CD4-positive, alpha-beta memory T cell (primary cell): ENCODE measurements around the gene SMR3B. TPM values are rescaled to one million over a fixed set of nuclear protein-coding genes. Genes with fewer than 3 reads are reported as not detected.

Source experiments
- CTCF ChIA-PET: fragments of 350-600 bp; sonication (Branson Sonifier 250); formaldehyde crosslinking; loops from one replicate; lab custom pipeline; 2021; ENCODE audit warnings: inconsistent platforms; ENCODE audit not compliant: partially characterized antibody; lab: Charles Lee
- POLR2A ChIA-PET: fragments of 350-600 bp; sonication (Branson Sonifier 250); formaldehyde crosslinking; loops from one replicate; lab custom pipeline; 2021; ENCODE audit not compliant: partially characterized antibody; lab: Charles Lee
- DNase-seq, 5 donors: peaks; one replicate each; pipeline versions ENCODE4 v3.0.0 to v3.0.0-alpha.2; 2020 to 2022; ENCODE audit warnings: mixed read lengths in 1 of 5
- H3K27ac ChIP-seq: one replicate; pipeline ENCODE4 v1.7.0; 2013; ENCODE audit warnings: low read depth, low read length
- H3K27me3 ChIP-seq: 2 replicates; pipeline ENCODE4 v1.7.0; 2013; ENCODE audit warnings: mild to moderate bottlenecking, low read length, moderate library complexity; ENCODE audit not compliant: insufficient read depth
- H3K36me3 ChIP-seq: 2 replicates; pipeline ENCODE4 v1.7.0; 2013; ENCODE audit warnings: mild to moderate bottlenecking, low read length, moderate library complexity; ENCODE audit not compliant: insufficient read depth
- H3K4me1 ChIP-seq: 2 replicates; pipeline ENCODE4 v1.7.0; 2013; ENCODE audit warnings: mild to moderate bottlenecking, low read length, moderate library complexity; ENCODE audit not compliant: insufficient read depth
- H3K4me3 ChIP-seq, 2 donors: one replicate each; pipeline ENCODE4 v1.7.0; 2013; ENCODE audit warnings: low read length in 2 of 2, mild to moderate bottlenecking in 1 of 2
- H3K9me3 ChIP-seq, 2 donors: one replicate each; pipeline ENCODE4 v1.7.0; 2013; ENCODE audit warnings: low read length in 2 of 2, control low read depth in 1 of 2; ENCODE audit not compliant: control insufficient read depth in 1 of 2
- H3K27ac Mint-ChIP-seq, 7 donors: one replicate each; pipeline ENCODE4 v1.8.0; 2020 to 2021; ENCODE audit warnings: mixed read lengths in 7 of 7, mild to moderate bottlenecking in 6 of 7, inconsistent platforms in 3 of 7, moderate library complexity in 3 of 7
- H3K27me3 Mint-ChIP-seq, 2 donors: one replicate each; pipeline ENCODE4 v1.8.0; 2020 to 2021; ENCODE audit warnings: mixed read lengths in 2 of 2
- H3K36me3 Mint-ChIP-seq, 2 donors: one replicate each; pipeline ENCODE4 v1.8.0; 2020 to 2021; ENCODE audit warnings: mixed read lengths in 2 of 2, inconsistent platforms in 1 of 2, mild to moderate bottlenecking in 1 of 2
- H3K4me1 Mint-ChIP-seq, 4 donors: one replicate each; pipeline ENCODE4 v1.8.0; 2020 to 2021; ENCODE audit warnings: mixed read lengths in 4 of 4, mild to moderate bottlenecking in 1 of 4
- H3K4me3 Mint-ChIP-seq, 8 donors: one replicate each; pipeline ENCODE4 v1.8.0; 2020 to 2021; ENCODE audit warnings: mixed read lengths in 8 of 8, mild to moderate bottlenecking in 7 of 8, moderate library complexity in 6 of 8, inconsistent platforms in 3 of 8
- H3K9me3 Mint-ChIP-seq, 8 donors: one replicate each; pipeline ENCODE4 v1.8.0; 2020 to 2021; ENCODE audit warnings: mixed read lengths in 8 of 8, mild to moderate bottlenecking in 5 of 8, inconsistent platforms in 3 of 8, moderate library complexity in 1 of 8
- intact Hi-C: fragments of 100-400 bp; cut with micrococcal nuclease; formaldehyde crosslinking; loops from one replicate; pipeline ENCODE4 v1.15.1; 2023
- polyA plus RNA-seq, 2 donors: library from polyadenylated mRNA; unstranded; fragments of 300-500 nt; fragmentation: Illumina TruSeq; gene quantifications; one replicate each; pipeline ENCODE4 v1.2.3, GENCODE V29; 2021
- total RNA-seq, 2 experiments: library from RNA; stranded (reverse); gene quantifications; one replicate each; pipeline ENCODE4 v1.2.3, GENCODE V29; 2021

SMR3B gene
- total and polyA plus RNA-seq, 4 experiments from 2014 or later = not detected

DNA sequence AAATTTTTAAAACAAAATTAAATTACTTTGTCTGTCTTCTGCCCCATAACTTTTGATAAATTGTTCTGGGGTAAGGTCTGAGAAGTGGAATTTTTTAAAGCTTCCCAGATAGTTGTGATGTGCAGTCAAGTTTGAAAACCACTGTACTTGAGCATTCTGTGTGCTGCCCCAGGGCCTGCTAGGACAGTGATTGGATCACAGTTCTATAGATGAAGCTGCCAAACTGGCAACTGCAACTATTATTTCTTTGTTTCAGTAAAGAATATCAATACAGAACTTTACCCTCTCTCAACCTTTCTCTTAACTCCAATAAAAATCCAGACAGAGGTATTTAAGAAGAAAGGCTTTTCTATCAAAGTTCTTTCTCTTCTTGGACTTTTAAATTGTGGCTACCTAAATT, 14.6 kb downstream of the SMR3B start, which contains the start of gene OPRPN:
Gene OPRPN (plus strand): TSS at position 361 of the 400 bp plus-strand sequence. CDS start 1,346 bp downstream, outside the sequence.
- Histone ChIP-seq H3K9me3 (no peaks in the 10 kb centered on the region), H3K4me1 (no peaks in the 10 kb centered on the region), H3K4me3 (no peak within 1 kb of the TSS), H3K36me3 (no peaks in the 10 kb centered on the region), H3K27me3 (no peaks in the 10 kb centered on the region), H3K27ac (no peak within 1 kb of the TSS)
- no peaks in the 10 kb centered on the region for H3K36me3 Mint-ChIP-seq
- H3K4me3 Mint-ChIP-seq = no peak within 1 kb of the TSS
- intact Hi-C loops = no loop called here
- H3K27ac Mint-ChIP-seq = no peak within 1 kb of the TSS
- H3K9me3 Mint-ChIP-seq = no peaks in the 10 kb centered on the region
- DNase-seq = no peak
- ChIA-PET CTCF (no interaction called here), POLR2A (no interaction called here)
- no peaks in the 10 kb centered on the region for H3K4me1 Mint-ChIP-seq
- H3K27me3 Mint-ChIP-seq = no peaks in the 10 kb centered on the region

DNA sequence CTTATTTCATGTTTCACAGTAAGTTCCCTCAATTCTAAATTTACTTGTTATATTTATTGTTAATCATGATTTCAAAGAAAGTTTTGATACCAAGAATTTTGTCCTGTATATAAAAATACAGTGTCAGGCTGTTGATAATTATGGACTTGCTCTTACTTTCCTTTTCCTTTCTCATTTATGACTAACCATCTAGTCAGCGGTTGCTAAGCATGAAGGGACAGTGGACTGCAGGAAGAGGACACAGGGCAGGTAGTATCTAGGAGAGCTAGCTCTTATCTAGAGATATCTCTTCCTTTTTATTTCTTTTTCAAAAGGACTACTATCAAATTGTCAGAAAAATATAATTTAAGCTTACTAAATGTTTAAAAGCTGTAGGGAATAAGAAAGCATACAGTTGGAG, 16.4 kb downstream of the SMR3B start:
- ChIA-PET CTCF (no interaction called here), POLR2A (no interaction called here)
- H3K4me1 Mint-ChIP-seq = no peaks in the 10 kb centered on the region
- no peaks in the 10 kb centered on the region for H3K4me1 ChIP-seq
- H3K27ac ChIP-seq = no peak overlapping the region
- no peak overlapping the region for H3K4me3 ChIP-seq
- no peaks in the 10 kb centered on the region for H3K36me3 ChIP-seq
- no peaks in the 10 kb centered on the region for H3K27me3 ChIP-seq
- intact Hi-C loops = no loop called here
- H3K27ac Mint-ChIP-seq = no peak overlapping the region
- no peaks in the 10 kb centered on the region for H3K36me3 Mint-ChIP-seq
- H3K27me3 Mint-ChIP-seq = no peaks in the 10 kb centered on the region
- peaks cover 0 to 2% (median 0%) of the 10 kb centered on the region in 8 donors for H3K9me3 Mint-ChIP-seq
- DNase-seq = no peak
- no peaks in the 10 kb centered on the region for H3K9me3 ChIP-seq
- no peak overlapping the region for H3K4me3 Mint-ChIP-seq

DNA sequence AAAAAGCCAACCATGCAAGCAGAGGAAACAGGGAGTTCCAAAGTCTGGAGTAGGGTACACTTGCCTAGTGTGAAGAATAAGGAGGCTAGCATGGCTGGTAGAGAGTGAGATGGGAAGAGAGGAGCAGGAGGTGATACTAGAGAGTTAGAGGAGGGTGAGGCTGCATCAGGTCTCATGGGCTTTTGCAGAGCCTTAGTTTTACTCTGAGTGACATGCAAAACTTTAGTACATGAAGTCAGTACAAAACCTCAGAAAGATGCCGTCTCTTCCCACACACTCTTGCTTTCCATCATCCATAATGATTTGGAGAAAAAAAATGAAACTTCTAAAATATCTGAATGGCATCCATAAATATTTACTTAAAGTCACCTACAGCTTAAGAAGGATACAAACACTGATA, 19.8 kb downstream of the SMR3B start:
- intact Hi-C loops = no loop called here
- no peaks in the 10 kb centered on the region for H3K4me1 Mint-ChIP-seq

DNA sequence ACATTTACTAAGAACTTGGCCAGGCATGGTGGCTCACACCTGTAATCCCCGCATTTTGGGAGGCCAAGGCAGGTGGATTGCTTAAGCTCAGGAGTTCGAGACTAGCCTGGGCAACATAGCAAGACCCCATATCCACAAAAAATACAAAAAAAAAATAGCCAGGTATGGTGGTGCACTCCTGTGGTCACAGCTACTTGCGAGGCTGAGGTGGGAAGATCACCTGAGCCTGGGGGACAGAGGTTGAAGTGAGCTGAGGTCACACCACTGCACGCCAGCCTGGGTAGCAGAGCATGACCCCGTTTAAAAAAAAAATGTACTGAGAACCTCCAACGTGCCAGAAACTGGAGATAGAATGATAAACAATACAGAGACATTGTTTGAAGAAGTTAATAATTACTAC, 22.8 kb downstream of the SMR3B start:
- ChIA-PET CTCF (no interaction called here), POLR2A (no interaction called here)
- H3K9me3 Mint-ChIP-seq = peaks cover 0 to 5% (median 0%) of the 10 kb centered on the region in 8 donors
- H3K36me3 Mint-ChIP-seq = no peaks in the 10 kb centered on the region
- no peaks in the 10 kb centered on the region for H3K36me3 ChIP-seq
- H3K4me3 Mint-ChIP-seq = no peak overlapping the region
- H3K27me3 ChIP-seq = no peaks in the 10 kb centered on the region
- no peaks in the 10 kb centered on the region for H3K4me1 ChIP-seq
- H3K9me3 ChIP-seq = no peaks in the 10 kb centered on the region
- no peak for DNase-seq
- no peaks in the 10 kb centered on the region for H3K27me3 Mint-ChIP-seq
- H3K4me1 Mint-ChIP-seq = no peaks in the 10 kb centered on the region
- no peak overlapping the region for H3K27ac ChIP-seq
- no peak overlapping the region for H3K27ac Mint-ChIP-seq
- intact Hi-C loops = no loop called here
- H3K4me3 ChIP-seq = no peak overlapping the region

More for the DNA sequence above, 19.8 kb downstream of the SMR3B start:
- peaks cover 0 to 3% (median 0%) of the 10 kb centered on the region in 8 donors for H3K9me3 Mint-ChIP-seq
- Histone ChIP-seq H3K36me3 (no peaks in the 10 kb centered on the region), H3K4me1 (no peaks in the 10 kb centered on the region), H3K4me3 (no peak overlapping the region), H3K27me3 (no peaks in the 10 kb centered on the region), H3K27ac (no peak overlapping the region), H3K9me3 (no peaks in the 10 kb centered on the region)
- no peak for DNase-seq
- CTCF ChIA-PET = no interaction called here
- H3K36me3 Mint-ChIP-seq = no peaks in the 10 kb centered on the region
- no peaks in the 10 kb centered on the region for H3K27me3 Mint-ChIP-seq
- POLR2A ChIA-PET = no interaction called here
- no peak overlapping the region for H3K27ac Mint-ChIP-seq
- H3K4me3 Mint-ChIP-seq = no peak overlapping the region

DNA sequence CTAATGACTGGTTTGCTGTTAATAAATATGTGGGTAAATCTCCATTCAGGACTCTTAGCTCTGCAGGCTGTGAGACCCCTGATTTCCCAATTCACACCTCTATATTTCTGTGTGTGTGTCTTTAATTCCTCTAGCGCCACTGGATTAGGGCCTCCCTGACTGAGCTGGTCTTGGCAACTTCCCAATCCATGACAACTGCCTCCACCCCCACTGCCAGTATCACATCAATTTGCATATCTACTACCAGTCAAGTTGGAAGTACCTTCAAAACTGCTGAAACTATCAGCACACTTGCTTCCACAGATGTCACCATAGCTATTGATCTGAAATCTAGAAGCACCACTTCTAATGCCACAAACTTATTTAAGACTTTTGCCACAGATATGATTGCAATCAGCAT, 42.4 kb downstream of the SMR3B start:
- no peak overlapping the region for H3K27ac ChIP-seq
- Mint-ChIP-seq H3K4me3 (no peak overlapping the region), H3K27ac (no peak overlapping the region), H3K4me1 (no peaks in the 10 kb centered on the region), H3K36me3 (no peaks in the 10 kb centered on the region), H3K9me3 (peaks cover 0 to 20% (median 6%) of the 10 kb centered on the region in 8 donors), H3K27me3 (no peaks in the 10 kb centered on the region)
- DNase-seq = no peak
- intact Hi-C loops = no loop called here
- H3K36me3 ChIP-seq = no peaks in the 10 kb centered on the region
- ChIA-PET POLR2A (no interaction called here), CTCF (no interaction called here)
- no peaks in the 10 kb centered on the region for H3K4me1 ChIP-seq
- no peaks in the 10 kb centered on the region for H3K27me3 ChIP-seq
- no peak overlapping the region for H3K4me3 ChIP-seq
- no peaks in the 10 kb centered on the region for H3K9me3 ChIP-seq

DNA sequence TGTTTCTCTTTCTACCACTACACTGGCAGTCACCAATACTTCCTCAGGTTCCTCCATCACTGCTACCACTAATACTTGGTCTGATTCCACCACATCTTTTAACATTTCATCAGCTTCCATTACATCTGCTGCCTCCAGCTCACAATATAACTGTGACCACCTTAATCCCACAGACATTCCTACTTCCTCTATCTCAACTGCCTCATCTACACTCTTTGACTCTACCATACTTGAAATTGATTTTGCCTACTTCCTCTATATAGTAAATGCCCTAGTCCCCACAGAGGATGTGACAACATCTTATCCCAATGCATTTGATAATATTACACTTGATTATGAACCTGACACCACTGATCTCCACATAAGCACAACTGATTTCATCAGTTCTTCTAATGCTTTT, 43.9 kb downstream of the SMR3B start:
- ChIA-PET POLR2A (no interaction called here), CTCF (no interaction called here)
- no peaks in the 10 kb centered on the region for H3K4me1 ChIP-seq
- H3K27me3 Mint-ChIP-seq = no peaks in the 10 kb centered on the region
- H3K4me3 ChIP-seq = no peak overlapping the region
- H3K27ac ChIP-seq = no peak overlapping the region
- intact Hi-C loops = no loop called here
- H3K9me3 Mint-ChIP-seq = peaks cover 0 to 20% (median 6%) of the 10 kb centered on the region in 8 donors
- H3K27me3 ChIP-seq = no peaks in the 10 kb centered on the region
- DNase-seq = no peak
- H3K27ac Mint-ChIP-seq = no peak overlapping the region
- no peak overlapping the region for H3K4me3 Mint-ChIP-seq
- H3K4me1 Mint-ChIP-seq = no peaks in the 10 kb centered on the region
- H3K9me3 ChIP-seq = no peaks in the 10 kb centered on the region
- no peaks in the 10 kb centered on the region for H3K36me3 Mint-ChIP-seq
- no peaks in the 10 kb centered on the region for H3K36me3 ChIP-seq

DNA sequence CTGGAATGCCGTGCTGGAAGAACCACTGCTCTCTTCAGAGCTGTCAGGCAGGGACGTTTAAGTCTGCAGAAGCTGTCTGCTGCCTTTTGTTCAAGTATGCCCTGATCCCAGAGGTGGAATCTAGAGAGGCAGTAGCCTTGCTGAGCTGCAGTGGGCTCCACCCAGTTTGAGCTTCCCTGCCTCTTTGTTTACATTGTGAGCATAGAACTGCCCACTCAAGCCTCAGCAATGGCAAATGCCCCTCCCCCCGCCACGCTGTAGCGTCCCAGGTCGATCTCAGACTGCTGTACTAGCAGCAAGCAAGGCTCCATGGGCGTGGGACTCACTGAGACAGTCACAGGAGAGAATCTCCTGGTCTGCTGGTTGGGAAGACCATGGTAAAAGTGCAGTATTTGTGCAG, 54.3 kb downstream of the SMR3B start:
- H3K4me3 ChIP-seq = no peak overlapping the region
- H3K36me3 Mint-ChIP-seq = no peaks in the 10 kb centered on the region
- intact Hi-C loops = no loop called here
- H3K4me1 Mint-ChIP-seq = no peaks in the 10 kb centered on the region
- H3K9me3 Mint-ChIP-seq = peaks cover 0 to 6% (median 1%) of the 10 kb centered on the region in 8 donors
- no peak for DNase-seq
- H3K4me1 ChIP-seq = no peaks in the 10 kb centered on the region
- H3K27ac Mint-ChIP-seq = no peak overlapping the region
- no peak overlapping the region for H3K27ac ChIP-seq
- no peaks in the 10 kb centered on the region for H3K27me3 ChIP-seq
- peaks cover 0 to 5% of the 10 kb centered on the region in 2 donors for H3K27me3 Mint-ChIP-seq
- POLR2A ChIA-PET = no interaction called here
- CTCF ChIA-PET = no interaction called here
- no peak overlapping the region for H3K4me3 Mint-ChIP-seq
- no peaks in the 10 kb centered on the region for H3K9me3 ChIP-seq
- H3K36me3 ChIP-seq = no peaks in the 10 kb centered on the region
